Astrocyte (in vitro differentiated cells and primary cell): Measurements from ENCODE around the gene GNA14. TPM values are rescaled to one million over a fixed set of nuclear protein-coding genes. Genes with fewer than 3 reads are reported as not detected.

ENCODE experiments used
- DNase-seq: peaks from one replicate; pipeline ENCODE4 v3.0.0-alpha.2; 2010; ENCODE audit warnings: low read depth
- FAIRE-seq: peaks from 2 replicates; lab custom pipeline; 2011; peaks lifted over from hg19 to GRCh38; lab: Jason Lieb, UNC
- H2AFZ ChIP-seq: 2 replicates; pipeline ENCODE4 v1.6.0; 2012; ENCODE audit warnings: low read depth, low read length, inconsistent platforms
- H3K27ac ChIP-seq: 2 replicates; pipeline ENCODE4 v1.5.1; 2011; ENCODE audit warnings: low read depth, low read length, inconsistent platforms
- H3K27me3 ChIP-seq: 2 replicates; pipeline ENCODE4 v1.6.0; 2011; ENCODE audit warnings: low read length, inconsistent platforms; ENCODE audit not compliant: insufficient read depth
- H3K36me3 ChIP-seq: 2 replicates; pipeline ENCODE4 v1.5.1; 2011; ENCODE audit warnings: low read length, inconsistent platforms; ENCODE audit not compliant: insufficient read depth
- H3K4me1 ChIP-seq: 2 replicates; pipeline ENCODE4 v1.5.1; 2011; ENCODE audit warnings: low read length, inconsistent platforms; ENCODE audit not compliant: insufficient read depth
- H3K4me2 ChIP-seq: 2 replicates; pipeline ENCODE4 v1.6.0; 2012; ENCODE audit warnings: low read length, inconsistent platforms
- H3K4me3 ChIP-seq: 2 replicates; pipeline ENCODE4 v1.5.1; 2011; ENCODE audit warnings: low read depth, mild to moderate bottlenecking, low read length, inconsistent platforms; ENCODE audit not compliant: insufficient read depth
- H3K79me2 ChIP-seq: 2 replicates; pipeline ENCODE4 v1.6.0; 2012; ENCODE audit warnings: mild to moderate bottlenecking, low read length, inconsistent platforms; ENCODE audit not compliant: insufficient read depth
- H3K9ac ChIP-seq: 2 replicates; pipeline ENCODE4 v1.6.0; 2012; ENCODE audit warnings: mild to moderate bottlenecking, low read length, inconsistent platforms
- H3K9me3 ChIP-seq: 2 replicates; pipeline ENCODE4 v1.5.1; 2012; ENCODE audit warnings: low read depth, mild to moderate bottlenecking, low read length, inconsistent platforms; ENCODE audit not compliant: insufficient read depth
- H4K20me1 ChIP-seq: 2 replicates; pipeline ENCODE4 v1.6.0; 2012; ENCODE audit warnings: low read length, inconsistent platforms; ENCODE audit not compliant: insufficient read depth
- H3K27ac Mint-ChIP-seq: one replicate; pipeline ENCODE4 v1.8.0; 2021; ENCODE audit warnings: mild to moderate bottlenecking, mixed read lengths; ENCODE audit not compliant: unreplicated experiment
- H3K27me3 Mint-ChIP-seq: one replicate; pipeline ENCODE4 v1.8.0; 2021; ENCODE audit warnings: low read depth, mixed read lengths; ENCODE audit not compliant: unreplicated experiment
- H3K36me3 Mint-ChIP-seq: one replicate; pipeline ENCODE4 v1.8.0; 2021; ENCODE audit warnings: low read depth, mixed read lengths; ENCODE audit not compliant: unreplicated experiment
- H3K4me1 Mint-ChIP-seq: one replicate; pipeline ENCODE4 v1.8.0; 2021; ENCODE audit warnings: low read depth, mixed read lengths; ENCODE audit not compliant: unreplicated experiment
- H3K4me3 Mint-ChIP-seq: one replicate; pipeline ENCODE4 v1.8.0; 2021; ENCODE audit warnings: mild to moderate bottlenecking, moderate library complexity, mixed read lengths; ENCODE audit not compliant: unreplicated experiment
- H3K9me3 Mint-ChIP-seq: one replicate; pipeline ENCODE4 v1.8.0; 2021; ENCODE audit warnings: mild to moderate bottlenecking, mixed read lengths; ENCODE audit not compliant: unreplicated experiment
- CTCF ChIP-seq: IDR thresholded peaks from 2 replicates; pipeline ENCODE4 v1.5.1; 2011; ENCODE audit warnings: low read depth, mild to moderate bottlenecking, inconsistent platforms, low read length, moderate library complexity; ENCODE audit not compliant: insufficient read depth
- EZH2 ChIP-seq: IDR thresholded peaks from 2 replicates; pipeline ENCODE4 v1.6.1; 2012; ENCODE audit warnings: mild to moderate bottlenecking, low read length, inconsistent platforms; ENCODE audit not compliant: insufficient read depth
- total RNA-seq: library from RNA; stranded (reverse); gene quantifications from 2 replicates; pipeline ENCODE4 v1.2.1, GENCODE V29; 2021

The GNA14 gene
- total RNA-seq, 1 donor from 2014 or later: 1.0 TPM

DNA sequence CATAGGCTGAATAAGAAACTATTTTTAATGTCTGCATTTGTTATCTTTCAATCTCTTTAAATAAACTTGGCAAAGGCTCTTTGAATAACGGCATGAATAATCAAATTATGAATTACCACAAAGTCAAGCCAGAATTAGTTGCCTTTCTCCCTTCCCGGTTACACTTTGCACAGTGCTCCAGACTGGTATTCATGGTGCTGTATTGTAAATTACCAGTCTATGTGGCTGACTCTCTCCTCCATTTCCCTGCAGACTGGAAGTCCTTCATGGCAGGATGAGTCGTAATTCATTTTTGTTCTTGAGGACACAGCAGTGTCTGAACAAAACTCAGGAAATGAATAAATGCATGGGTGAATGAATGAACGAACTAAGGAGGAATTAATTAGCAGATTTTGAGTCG lies 142.9 kb downstream of the GNA14 start:
- Histone ChIP-seq H3K9me3 (no peaks in the 10 kb centered on the region), H3K27ac (no peak overlapping the region), H2AFZ (no peak overlapping the region), H3K36me3 (no peaks in the 10 kb centered on the region), H3K4me2 (no peak overlapping the region), H3K4me1 (no peaks in the 10 kb centered on the region), H3K27me3 (no peaks in the 10 kb centered on the region), H3K9ac (no peak overlapping the region), H3K79me2 (no peaks in the 10 kb centered on the region), H3K4me3 (no peak overlapping the region), H4K20me1 (no peaks in the 10 kb centered on the region)
- Mint-ChIP-seq H3K4me3 (no peak overlapping the region), H3K9me3 (no peaks in the 10 kb centered on the region), H3K4me1 (peaks cover 12% of the 10 kb centered on the region), H3K36me3 (no peaks in the 10 kb centered on the region), H3K27me3 (peaks cover 2% of the 10 kb centered on the region), H3K27ac (no peak overlapping the region)
- DNase-seq (no peak), FAIRE-seq (no peak)
- TF ChIP-seq EZH2: no peak
- TF ChIP-seq CTCF: no peak

DNA sequence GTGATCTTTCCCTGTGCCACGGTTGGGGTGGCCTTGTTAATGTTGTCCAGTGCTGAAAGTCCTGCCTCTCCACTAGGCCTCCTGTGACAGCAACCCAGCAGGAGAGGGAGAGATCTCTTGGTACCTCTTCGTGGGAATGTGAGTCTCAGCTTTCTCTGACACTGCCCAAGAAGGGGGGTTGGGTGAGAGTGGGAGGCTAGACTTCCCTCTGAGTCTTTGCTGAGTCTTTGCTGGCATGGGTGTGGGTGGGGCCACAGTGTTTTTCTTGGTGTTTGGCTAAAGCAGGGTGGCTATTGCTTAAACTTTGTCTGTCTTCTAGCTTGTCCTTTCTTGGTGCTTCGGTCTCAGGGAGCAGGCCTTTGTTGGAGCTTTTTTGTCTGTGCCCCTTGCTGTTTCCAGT lies 145.6 kb downstream of the GNA14 start:
- peaks cover 12% of the 10 kb centered on the region for H3K4me1 Mint-ChIP-seq
- H3K27me3 Mint-ChIP-seq: no peaks in the 10 kb centered on the region
- FAIRE-seq (no peak), DNase-seq (no peak)
- H3K36me3 Mint-ChIP-seq: no peaks in the 10 kb centered on the region
- Histone ChIP-seq H2AFZ (no peak overlapping the region), H3K9ac (no peak overlapping the region), H3K36me3 (no peaks in the 10 kb centered on the region), H3K79me2 (no peaks in the 10 kb centered on the region), H4K20me1 (no peaks in the 10 kb centered on the region), H3K4me1 (no peaks in the 10 kb centered on the region), H3K27me3 (no peaks in the 10 kb centered on the region), H3K4me3 (no peak overlapping the region), H3K4me2 (no peak overlapping the region), H3K27ac (no peak overlapping the region), H3K9me3 (no peaks in the 10 kb centered on the region)
- peak overlapping the region; percentile 78 for H3K27ac Mint-ChIP-seq
- H3K9me3 Mint-ChIP-seq: no peaks in the 10 kb centered on the region
- no peak overlapping the region for H3K4me3 Mint-ChIP-seq
- TF ChIP-seq CTCF: no peak
- TF ChIP-seq EZH2: no peak

DNA sequence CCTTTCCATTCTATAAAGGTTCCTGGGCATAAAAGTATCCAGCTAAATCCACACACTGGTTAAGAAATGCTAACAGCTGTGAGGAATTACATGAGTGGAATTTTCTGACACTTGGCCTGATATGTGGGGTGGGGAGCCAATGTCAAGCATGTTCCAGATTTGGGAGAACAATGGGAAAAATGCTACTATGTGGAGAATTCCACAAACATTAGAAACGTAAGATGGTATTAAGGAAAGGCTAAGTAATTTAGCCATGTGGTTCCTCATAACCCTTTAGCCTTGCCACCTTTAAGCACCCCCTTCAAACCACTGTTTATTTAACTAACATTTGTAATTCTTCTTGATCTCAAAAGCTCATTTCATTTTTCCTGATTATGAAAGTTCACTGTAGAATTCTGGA lies 149.2 kb downstream of the GNA14 start:
- Histone ChIP-seq H3K4me3 (no peak overlapping the region), H2AFZ (no peak overlapping the region)
- no peak for FAIRE-seq

More for the DNA sequence above, 149.2 kb downstream of the GNA14 start:
- no peaks in the 10 kb centered on the region for H3K27me3 Mint-ChIP-seq
- H3K27ac Mint-ChIP-seq: no peak overlapping the region
- peaks cover 24% of the 10 kb centered on the region for H3K4me1 Mint-ChIP-seq
- H3K9me3 Mint-ChIP-seq: no peaks in the 10 kb centered on the region
- Histone ChIP-seq H3K79me2 (no peaks in the 10 kb centered on the region), H3K27ac (no peak overlapping the region), H3K27me3 (no peaks in the 10 kb centered on the region), H4K20me1 (no peaks in the 10 kb centered on the region), H3K36me3 (no peaks in the 10 kb centered on the region), H3K4me2 (no peak overlapping the region), H3K9me3 (no peaks in the 10 kb centered on the region), H3K9ac (no peak overlapping the region), H3K4me1 (peaks cover 11% of the 10 kb centered on the region)
- DNase-seq: peak; percentile 65
- no peaks in the 10 kb centered on the region for H3K36me3 Mint-ChIP-seq
- TF ChIP-seq EZH2: no peak
- TF ChIP-seq CTCF: no peak
- no peak overlapping the region for H3K4me3 Mint-ChIP-seq
